ENCODE measurements around the gene COL7A1. TPM values are rescaled to one million over a fixed set of nuclear protein-coding genes. Genes with fewer than 3 reads are reported as not detected.

Gene COL7A1
- total RNA-seq, 1 donor from 2014 or later = 3.7 TPM

GRCh38 chr3:48521635-48522034, 73.5 kb downstream of the COL7A1 start:
- TF ChIP-seq, protein P1, sequence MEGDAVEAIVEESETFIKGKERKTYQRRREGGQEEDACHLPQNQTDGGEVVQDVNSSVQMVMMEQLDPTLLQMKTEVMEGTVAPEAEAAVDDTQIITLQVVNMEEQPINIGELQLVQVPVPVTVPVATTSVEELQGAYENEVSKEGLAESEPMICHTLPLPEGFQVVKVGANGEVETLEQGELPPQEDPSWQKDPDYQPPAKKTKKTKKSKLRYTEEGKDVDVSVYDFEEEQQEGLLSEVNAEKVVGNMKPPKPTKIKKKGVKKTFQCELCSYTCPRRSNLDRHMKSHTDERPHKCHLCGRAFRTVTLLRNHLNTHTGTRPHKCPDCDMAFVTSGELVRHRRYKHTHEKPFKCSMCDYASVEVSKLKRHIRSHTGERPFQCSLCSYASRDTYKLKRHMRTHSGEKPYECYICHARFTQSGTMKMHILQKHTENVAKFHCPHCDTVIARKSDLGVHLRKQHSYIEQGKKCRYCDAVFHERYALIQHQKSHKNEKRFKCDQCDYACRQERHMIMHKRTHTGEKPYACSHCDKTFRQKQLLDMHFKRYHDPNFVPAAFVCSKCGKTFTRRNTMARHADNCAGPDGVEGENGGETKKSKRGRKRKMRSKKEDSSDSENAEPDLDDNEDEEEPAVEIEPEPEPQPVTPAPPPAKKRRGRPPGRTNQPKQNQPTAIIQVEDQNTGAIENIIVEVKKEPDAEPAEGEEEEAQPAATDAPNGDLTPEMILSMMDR (IDR thresholded peaks at IDR 0.05) = no peak
- Histone ChIP-seq H3K27ac (no peak overlapping the region), H3K27me3 (no peaks in the 10 kb centered on the region), H3K9me3 (no peaks in the 10 kb centered on the region), H3K4me3 (no peak overlapping the region), H3K4me1 (no peaks in the 10 kb centered on the region), H3K36me3 (no peaks in the 10 kb centered on the region)
- intact Hi-C loops (cut with DNase I) = no loop called here
- ATAC-seq (no peak), DNase-seq (no peak)

GRCh38 chr3:48519277-48519643, 75.9 kb downstream of the COL7A1 start:
- no peak for ATAC-seq
- Histone ChIP-seq H3K9me3 (no peaks in the 10 kb centered on the region), H3K4me1 (no peaks in the 10 kb centered on the region), H3K27ac (no peak overlapping the region), H3K36me3 (no peaks in the 10 kb centered on the region), H3K27me3 (no peaks in the 10 kb centered on the region), H3K4me3 (no peak overlapping the region)
- DNase-seq = no peak
- intact Hi-C loops (cut with DNase I) = no loop called here
- TF ChIP-seq, protein P1 (IDR thresholded peaks at IDR 0.05) = no peak

DNA sequence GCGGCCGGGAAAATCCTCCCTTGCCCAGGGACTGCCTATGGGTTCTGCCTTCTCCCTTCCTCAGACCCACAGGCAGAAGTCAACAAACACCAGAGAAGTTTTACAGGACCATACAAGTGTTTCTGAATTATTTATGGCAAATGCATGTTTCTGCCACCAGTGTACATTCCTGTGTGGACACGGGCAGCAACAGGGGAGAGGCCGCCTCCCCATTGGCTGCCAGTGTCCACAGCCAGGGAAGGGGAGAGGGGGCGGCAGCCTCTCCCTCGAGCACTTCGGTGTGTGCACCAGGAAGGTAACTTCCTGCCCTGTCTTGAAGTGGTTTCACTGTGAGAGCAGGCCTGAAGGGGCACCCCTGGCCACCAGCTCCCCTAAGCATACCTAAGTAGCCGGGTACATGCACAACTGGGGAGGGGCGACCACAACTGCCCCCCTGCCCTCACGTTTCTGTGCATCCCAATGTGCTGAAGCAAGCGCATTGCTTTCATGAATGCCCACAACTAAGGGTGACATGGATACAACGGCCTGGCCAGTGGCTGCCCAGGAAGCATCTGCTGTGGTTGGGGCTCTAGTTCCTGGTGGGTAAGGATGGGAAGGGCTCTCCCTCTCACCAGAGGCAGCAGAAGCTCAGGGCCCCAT, 76.4 kb downstream of the COL7A1 start:
- DNase-seq (no peak), ATAC-seq (no peak)
- intact Hi-C loops (cut with DNase I) = no loop called here
- H3K27ac ChIP-seq = no peak overlapping the region
- no peaks in the 10 kb centered on the region for H3K27me3 ChIP-seq
- H3K4me3 ChIP-seq = no peak overlapping the region
- no peaks in the 10 kb centered on the region for H3K4me1 ChIP-seq
- TF ChIP-seq, protein P1 (IDR thresholded peaks at IDR 0.05) = no peak
- H3K9me3 ChIP-seq = no peaks in the 10 kb centered on the region
- no peaks in the 10 kb centered on the region for H3K36me3 ChIP-seq

- TF ChIP-seq, protein P1 (IDR thresholded peaks at IDR 0.05) = no peak
- no peaks in the 10 kb centered on the region for H3K27me3 ChIP-seq
- no peak overlapping the region for H3K4me3 ChIP-seq
- DNase-seq = no peak
- no peak for ATAC-seq
- H3K27ac ChIP-seq = no peak overlapping the region
- intact Hi-C loops (cut with DNase I) = no loop called here
- H3K9me3 ChIP-seq = no peaks in the 10 kb centered on the region
- H3K36me3 ChIP-seq = no peaks in the 10 kb centered on the region
- no peaks in the 10 kb centered on the region for H3K4me1 ChIP-seq
Measured at GRCh38 chr3:48518069-48518468, 77.1 kb downstream of the COL7A1 start.

DNA sequence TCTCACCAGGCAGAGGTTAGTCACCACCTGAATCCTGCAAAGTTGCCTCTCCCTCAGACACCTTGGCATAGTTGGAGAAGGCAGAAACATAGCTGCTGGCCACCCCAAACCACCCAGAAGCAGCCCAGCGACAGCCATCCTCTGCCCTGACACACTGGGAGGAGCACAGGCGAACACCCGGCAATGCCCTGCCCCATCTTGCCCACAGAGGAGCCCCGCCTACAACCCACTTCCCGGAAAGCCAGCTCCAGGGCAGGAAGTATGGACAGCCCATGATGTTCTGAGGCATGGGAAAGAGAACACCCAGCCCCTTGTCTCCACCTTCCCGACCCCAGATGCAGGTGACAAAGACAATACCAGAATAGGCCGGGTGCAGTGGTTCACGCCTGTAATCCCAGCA, 78.6 kb downstream of the COL7A1 start:
- TF ChIP-seq, protein P1 (IDR thresholded peaks at IDR 0.05) = no peak
- DNase-seq (no peak), ATAC-seq (no peak)
- H3K27me3 ChIP-seq = no peaks in the 10 kb centered on the region
- intact Hi-C loops (cut with DNase I) = no loop called here
- no peaks in the 10 kb centered on the region for H3K36me3 ChIP-seq
- no peak overlapping the region for H3K4me3 ChIP-seq
- H3K27ac ChIP-seq = no peak overlapping the region
- H3K4me1 ChIP-seq = no peaks in the 10 kb centered on the region
- no peaks in the 10 kb centered on the region for H3K9me3 ChIP-seq
